ENCODE measurements around the gene THOC1.

GRCh38 chr18:245282-245847, 22.5 kb downstream of the THOC1 start:
- TF ChIP-seq, protein P1, sequence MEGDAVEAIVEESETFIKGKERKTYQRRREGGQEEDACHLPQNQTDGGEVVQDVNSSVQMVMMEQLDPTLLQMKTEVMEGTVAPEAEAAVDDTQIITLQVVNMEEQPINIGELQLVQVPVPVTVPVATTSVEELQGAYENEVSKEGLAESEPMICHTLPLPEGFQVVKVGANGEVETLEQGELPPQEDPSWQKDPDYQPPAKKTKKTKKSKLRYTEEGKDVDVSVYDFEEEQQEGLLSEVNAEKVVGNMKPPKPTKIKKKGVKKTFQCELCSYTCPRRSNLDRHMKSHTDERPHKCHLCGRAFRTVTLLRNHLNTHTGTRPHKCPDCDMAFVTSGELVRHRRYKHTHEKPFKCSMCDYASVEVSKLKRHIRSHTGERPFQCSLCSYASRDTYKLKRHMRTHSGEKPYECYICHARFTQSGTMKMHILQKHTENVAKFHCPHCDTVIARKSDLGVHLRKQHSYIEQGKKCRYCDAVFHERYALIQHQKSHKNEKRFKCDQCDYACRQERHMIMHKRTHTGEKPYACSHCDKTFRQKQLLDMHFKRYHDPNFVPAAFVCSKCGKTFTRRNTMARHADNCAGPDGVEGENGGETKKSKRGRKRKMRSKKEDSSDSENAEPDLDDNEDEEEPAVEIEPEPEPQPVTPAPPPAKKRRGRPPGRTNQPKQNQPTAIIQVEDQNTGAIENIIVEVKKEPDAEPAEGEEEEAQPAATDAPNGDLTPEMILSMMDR (IDR thresholded peaks at IDR 0.05) = no peak
- no peak for TF ChIP-seq EZH2phosphoT487 (IDR thresholded peaks at IDR 0.05)
